Caco-2 (cell line): ENCODE measurements around the gene SMIM29. TPM values are rescaled to one million over a fixed set of nuclear protein-coding genes. Genes with fewer than 3 reads are reported as not detected.

ENCODE experiments used
- BruUV-seq: library from RNA; stranded (reverse); fragments of 400-500 nt; replicated peaks from 2 replicates; lab custom pipeline; 2021; lab: Mats Ljungman, UMichigan
- CTCF ChIA-PET: fragments of 300-600 bp; sonication (Branson Sonifier 250); formaldehyde crosslinking; loops from one replicate; lab custom pipeline; 2022; ENCODE audit warnings: antibody characterized with exemption; lab: Charles Lee
- POLR2A ChIA-PET: fragments of 300-600 bp; sonication (Branson Sonifier 250); formaldehyde crosslinking; loops from one replicate; lab custom pipeline; 2022; ENCODE audit warnings: antibody characterized with exemption; lab: Charles Lee
- DNase-seq, 2 experiments: peaks; one replicate each; pipeline versions ENCODE4 v3.0.0 to v3.0.0-alpha.2; 2020 to 2022
- H3K27me3 ChIP-seq: replicated peaks from 2 replicates; pipeline ENCODE4 v1.6.0; 2011; ENCODE audit warnings: low read length; ENCODE audit not compliant: control insufficient read depth, insufficient read depth
- H3K36me3 ChIP-seq: 2 replicates; pipeline ENCODE4 v1.5.1; 2011; ENCODE audit warnings: low read length; ENCODE audit not compliant: control insufficient read depth, insufficient read depth
- H3K4me1 ChIP-seq: fragments of 250-450 bp; sonication (Bioruptor Pico); 2 replicates; pipeline ENCODE4 v1.5.1; 2020; ENCODE audit warnings: mild to moderate bottlenecking
- H3K4me3 ChIP-seq: 2 replicates; pipeline ENCODE4 v1.5.1; 2011; ENCODE audit warnings: low read depth, mild to moderate bottlenecking, control low read depth, low read length
- H3K9me3 ChIP-seq: fragments of 250-450 bp; sonication (Bioruptor Pico); 2 replicates; pipeline ENCODE4 v1.5.1; 2020; ENCODE audit warnings: mild to moderate bottlenecking, moderate library complexity
- H3K27ac Mint-ChIP-seq: one replicate; pipeline ENCODE4 v1.8.0; 2022; ENCODE audit warnings: mixed read lengths; ENCODE audit not compliant: unreplicated experiment
- H3K27me3 Mint-ChIP-seq: one replicate; pipeline ENCODE4 v1.8.0; 2022; ENCODE audit warnings: mixed read lengths; ENCODE audit not compliant: insufficient read depth, unreplicated experiment
- H3K36me3 Mint-ChIP-seq: one replicate; pipeline ENCODE4 v1.8.0; 2022; ENCODE audit warnings: mild to moderate bottlenecking, mixed read lengths; ENCODE audit not compliant: insufficient read depth, unreplicated experiment
- H3K4me1 Mint-ChIP-seq: one replicate; pipeline ENCODE4 v1.8.0; 2022; ENCODE audit warnings: low read depth, mixed read lengths; ENCODE audit not compliant: unreplicated experiment
- H3K4me3 Mint-ChIP-seq: one replicate; pipeline ENCODE4 v1.8.0; 2022; ENCODE audit warnings: mild to moderate bottlenecking, moderate library complexity, mixed read lengths; ENCODE audit not compliant: unreplicated experiment
- H3K9me3 Mint-ChIP-seq: one replicate; pipeline ENCODE4 v1.8.0; 2022; ENCODE audit warnings: mixed read lengths; ENCODE audit not compliant: unreplicated experiment
- CTCF ChIP-seq, 2 experiments: fragments of 200-600 bp in 1 of 2; IDR thresholded peaks; 1 replicate in 1 of 2; 2 replicates in 1 of 2; pipeline versions ENCODE4 v1.5.1 to v1.8.0; 2011 to 2022; ENCODE audit warnings: antibody characterized with exemption in 1 of 2, control low read depth in 1 of 2, inconsistent platforms in 1 of 2, low read depth in 1 of 2, low read length in 1 of 2, mild to moderate bottlenecking in 1 of 2, moderate library complexity in 1 of 2; ENCODE audit not compliant: insufficient read depth in 1 of 2, severe bottlenecking in 1 of 2, unreplicated experiment in 1 of 2
- intact Hi-C: fragments of 100-400 bp; cut with micrococcal nuclease; formaldehyde crosslinking; loops from one replicate; pipeline ENCODE4 v1.10.0; 2022; ENCODE audit not compliant: unreplicated experiment
- total RNA-seq: library from RNA; stranded (reverse); gene quantifications from 2 replicates; pipeline ENCODE4 v1.2.3, GENCODE V29; 2022

SMIM29 gene
- total RNA-seq, 1 experiment from 2014 or later: 16.0 TPM

GRCh38 chr6:34236443-34237315 lies 12.1 kb downstream of the SMIM29 start, which contains the start of gene HMGA1:
TSS of gene HMGA1 (plus strand) at chr6:34236873. CDS start at chr6:34240781, 3,908 bp downstream.
- Mint-ChIP-seq H3K4me3 (peak within 1 kb of the TSS; percentile 71), H3K27me3 (no peaks in the 10 kb centered on the region), H3K9me3 (no peaks in the 10 kb centered on the region), H3K4me1 (no peaks in the 10 kb centered on the region), H3K36me3 (peaks cover 27% of the 10 kb centered on the region), H3K27ac (peak within 1 kb of the TSS; percentile 67)
- BruUV-seq: no TSS peak
- Histone ChIP-seq H3K27me3 (no peaks in the 10 kb centered on the region), H3K9me3 (no peaks in the 10 kb centered on the region), H3K36me3 (no peaks in the 10 kb centered on the region), H3K4me3 (peak within 1 kb of the TSS; percentile 66), H3K4me1 (peaks cover 29% of the 10 kb centered on the region)
- POLR2A ChIA-PET: interaction anchor here (0.5 to 1.3 kb wide), 17 partner anchors 9 to 543 kb away, joined by 3 to 23 read pairs (median 5); partner anchors contain the start of genes PACSIN1, RPS10 and SMIM29
- intact Hi-C loops: no loop called here
- DNase-seq: peak; percentile 85 to 86
- TF ChIP-seq CTCF (IDR thresholded peaks at IDR 0.05; ENCODE audit: insufficient read depth in 1 of 2, low read depth in 1 of 2, low read length in 1 of 2, severe bottlenecking in 1 of 2, unreplicated experiment in 1 of 2): no peak
- CTCF ChIA-PET: interaction anchor here (0.5 to 1.3 kb wide), 6 partner anchors 13 to 226 kb away, joined by 3 to 11 read pairs (median 6); partner anchors contain the start of gene SMIM29

- intact Hi-C loops: no loop called here
- H3K4me1 ChIP-seq: peaks cover 29% of the 10 kb centered on the region
Measured at GRCh38 chr6:34236131-34236442, 12.7 kb downstream of the SMIM29 start.

More at GRCh38 chr6:34236131-34236442, 12.7 kb downstream of the SMIM29 start:
- H3K36me3 ChIP-seq: no peaks in the 10 kb centered on the region
- no peak for TF ChIP-seq CTCF (IDR thresholded peaks at IDR 0.05; ENCODE audit: insufficient read depth in 1 of 2, low read depth in 1 of 2, low read length in 1 of 2, severe bottlenecking in 1 of 2, unreplicated experiment in 1 of 2)
- peaks cover 22% of the 10 kb centered on the region for H3K36me3 Mint-ChIP-seq
- H3K27me3 Mint-ChIP-seq: no peaks in the 10 kb centered on the region
- ChIA-PET POLR2A (interaction anchor here (1.0 kb wide), 3 partner anchors 9 to 37 kb away, joined by 3 to 7 read pairs (median 6); partner anchors contain the start of gene SMIM29), CTCF (interaction anchor here (1.0 to 1.3 kb wide), 2 partner anchors 13 to 179 kb away, joined by 6 to 11 read pairs; partner anchors contain the start of gene SMIM29)
- peak overlapping the region; percentile 66; the same call in 1 of the 2 replicates for H3K4me3 ChIP-seq
- TSS peak; percentile 96 for BruUV-seq
- H3K9me3 Mint-ChIP-seq: no peaks in the 10 kb centered on the region
- peak in 1 of 2 experiments; percentile 26 for DNase-seq
- peak overlapping the region; percentile 67 for H3K27ac Mint-ChIP-seq
- H3K9me3 ChIP-seq: no peaks in the 10 kb centered on the region
- H3K4me3 Mint-ChIP-seq: peak overlapping the region; percentile 71
- H3K27me3 ChIP-seq: no peaks in the 10 kb centered on the region
- H3K4me1 Mint-ChIP-seq: no peaks in the 10 kb centered on the region
